Natural killer cell (primary cell): Measurements from ENCODE around the gene NLRP1. TPM values are rescaled to one million over a fixed set of nuclear protein-coding genes. Genes with fewer than 3 reads are reported as not detected.

Source experiments
- ATAC-seq, 3 donors: fragments of 150-1000 bp in 2 of 3; fragments of 200-7000 bp in 1 of 3; cut with Tn5 transposase; 1 replicate in 1 of 3; 2 replicates in 2 of 3; pipeline ENCODE4 v1.10.0; 2021; ENCODE audit warnings: mild to moderate bottlenecking in 2 of 3, moderate library complexity in 2 of 3
- DNase-seq, 2 donors: peaks; one replicate each; pipeline versions ENCODE4 v3.0.0 to v3.0.0-alpha.2; 2013 to 2021; ENCODE audit warnings: mixed read lengths in 1 of 2
- H3K27ac ChIP-seq: one replicate; pipeline ENCODE4 v1.5.1; 2013; ENCODE audit warnings: mild to moderate bottlenecking, low read length
- H3K27me3 ChIP-seq: one replicate; pipeline ENCODE4 v1.6.1; 2013; ENCODE audit warnings: low read length; ENCODE audit not compliant: control insufficient read depth, insufficient read depth
- H3K36me3 ChIP-seq: one replicate; pipeline ENCODE4 v1.6.1; 2013; ENCODE audit warnings: low read length; ENCODE audit not compliant: control insufficient read depth, insufficient read depth
- H3K4me1 ChIP-seq: one replicate; pipeline ENCODE4 v1.6.1; 2013; ENCODE audit warnings: low read length; ENCODE audit not compliant: control insufficient read depth, insufficient read depth
- H3K4me3 ChIP-seq: one replicate; pipeline ENCODE4 v1.5.1; 2013; ENCODE audit warnings: low read length
- H3K9me3 ChIP-seq: one replicate; pipeline ENCODE4 v1.6.1; 2013; ENCODE audit warnings: low read length; ENCODE audit not compliant: control insufficient read depth, insufficient read depth
- H3K27ac Mint-ChIP-seq, 2 donors: one replicate each; pipeline ENCODE4 v1.8.0; 2022; ENCODE audit warnings: mild to moderate bottlenecking in 2 of 2, mixed read lengths in 2 of 2, moderate library complexity in 1 of 2
- H3K27me3 Mint-ChIP-seq, 2 donors: one replicate each; pipeline ENCODE4 v1.8.0; 2022; ENCODE audit warnings: low read depth in 2 of 2, mixed read lengths in 2 of 2
- H3K36me3 Mint-ChIP-seq: one replicate; pipeline ENCODE4 v1.8.0; 2022; ENCODE audit warnings: mixed read lengths
- H3K4me1 Mint-ChIP-seq, 2 donors: one replicate each; pipeline ENCODE4 v1.8.0; 2022; ENCODE audit warnings: mixed read lengths in 2 of 2
- H3K4me3 Mint-ChIP-seq: one replicate; pipeline ENCODE4 v1.8.0; 2022; ENCODE audit warnings: mild to moderate bottlenecking, moderate library complexity, mixed read lengths
- H3K9me3 Mint-ChIP-seq, 2 donors: one replicate each; pipeline ENCODE4 v1.8.0; 2022; ENCODE audit warnings: mixed read lengths in 2 of 2
- WGBS: methylation state at CpG from one replicate; pipeline ENCODE4 v1.1.7; 2013; ENCODE audit warnings: missing lambda C conversion rate; ENCODE audit not compliant: insufficient coverage; 5-methylcytosine and 5-hydroxymethylcytosine counted together
- intact Hi-C: fragments of 100-400 bp; cut with micrococcal nuclease; formaldehyde crosslinking; loops from one replicate; pipeline ENCODE4 v1.14.2; 2022
- total RNA-seq, 4 donors: library from RNA; stranded (reverse); fragments of 120-200 nt in 1 of 4; gene quantifications; one replicate each; pipeline versions ENCODE4 v1.2.3 to v1.2.4, GENCODE V29; 2013 to 2022
- TF ChIP-seq, protein P1 (sequence below): fragments of 200-600 bp; IDR thresholded peaks from one replicate; pipeline ENCODE4 v1.8.0; 2022; ENCODE audit warnings: antibody characterized with exemption

NLRP1 gene
- total RNA-seq, 3 donors from 2014 or later (not counting 1 experiment from before 2014, with no cell fraction given): 206 to 237 (median 209) TPM

DNA sequence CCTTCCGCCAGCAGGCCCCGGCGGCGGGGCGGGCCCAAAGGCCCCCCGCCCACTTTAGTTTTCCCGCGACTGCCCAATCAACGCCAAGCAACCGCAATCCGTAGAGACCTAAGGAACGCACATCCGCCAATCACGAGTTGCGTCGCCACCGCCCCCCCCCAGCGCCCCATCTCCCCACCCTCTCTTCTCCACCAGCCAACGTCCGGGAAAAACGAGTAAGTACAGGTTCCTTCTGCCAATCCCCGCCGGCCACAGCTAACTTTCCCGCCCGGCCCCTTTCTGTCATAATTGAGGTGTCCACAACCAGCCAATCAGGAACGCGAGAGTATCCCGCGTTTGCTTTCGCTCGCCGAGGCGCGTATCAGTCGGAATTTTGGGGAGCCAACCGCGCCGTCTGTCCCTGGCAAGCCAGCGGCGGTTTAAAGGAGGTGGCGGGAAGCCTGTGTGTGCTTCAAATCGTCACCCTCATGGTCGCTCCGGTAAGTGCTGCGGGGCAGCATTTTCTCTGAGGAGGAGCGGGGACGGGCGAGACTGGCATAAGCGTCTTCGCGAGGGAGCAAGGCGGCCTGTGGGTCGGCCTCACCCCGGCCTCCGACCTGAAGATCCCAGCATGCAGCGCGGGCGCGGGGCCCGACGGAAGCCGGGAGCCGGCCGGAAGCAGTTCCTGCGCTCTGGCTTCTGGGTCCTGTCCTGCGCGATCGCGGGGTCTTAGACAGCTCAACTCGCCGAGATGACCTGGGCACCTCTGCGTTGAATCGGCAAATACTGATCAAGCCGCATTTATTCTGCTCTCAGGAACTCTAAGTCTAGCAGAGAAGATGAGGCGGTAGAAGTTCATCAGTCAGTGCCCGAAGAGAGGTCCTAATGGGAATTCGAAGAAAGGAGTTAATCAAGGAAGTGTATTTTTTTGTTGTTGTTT lies 97.8 kb downstream of the NLRP1 start, which contains the start of gene MIS12:
Gene MIS12 (plus strand): TSS at position 361 of the 919 bp plus-strand sequence. CDS start 2,297 bp downstream, outside the sequence.
- ATAC-seq (peak; percentile 87 to 94 (median 87)), DNase-seq (peak; percentile 92 to 98)
- Histone ChIP-seq H3K4me3 (peak within 1 kb of the TSS; percentile 97), H3K36me3 (peaks cover 40% of the 10 kb centered on the region), H3K27me3 (no peaks in the 10 kb centered on the region), H3K27ac (peak within 1 kb of the TSS; percentile 100), H3K9me3 (no peaks in the 10 kb centered on the region), H3K4me1 (peaks cover 16% of the 10 kb centered on the region)
- peak within 1 kb of the TSS; percentile 95 to 98 for H3K27ac Mint-ChIP-seq
- H3K9me3 Mint-ChIP-seq: no peaks in the 10 kb centered on the region
- WGBS: under 1% methylated on average over 77 of the region's 77 CpGs
- peaks cover 28 to 43% of the 10 kb centered on the region in 2 donors for H3K4me1 Mint-ChIP-seq
- TF ChIP-seq, protein P1, sequence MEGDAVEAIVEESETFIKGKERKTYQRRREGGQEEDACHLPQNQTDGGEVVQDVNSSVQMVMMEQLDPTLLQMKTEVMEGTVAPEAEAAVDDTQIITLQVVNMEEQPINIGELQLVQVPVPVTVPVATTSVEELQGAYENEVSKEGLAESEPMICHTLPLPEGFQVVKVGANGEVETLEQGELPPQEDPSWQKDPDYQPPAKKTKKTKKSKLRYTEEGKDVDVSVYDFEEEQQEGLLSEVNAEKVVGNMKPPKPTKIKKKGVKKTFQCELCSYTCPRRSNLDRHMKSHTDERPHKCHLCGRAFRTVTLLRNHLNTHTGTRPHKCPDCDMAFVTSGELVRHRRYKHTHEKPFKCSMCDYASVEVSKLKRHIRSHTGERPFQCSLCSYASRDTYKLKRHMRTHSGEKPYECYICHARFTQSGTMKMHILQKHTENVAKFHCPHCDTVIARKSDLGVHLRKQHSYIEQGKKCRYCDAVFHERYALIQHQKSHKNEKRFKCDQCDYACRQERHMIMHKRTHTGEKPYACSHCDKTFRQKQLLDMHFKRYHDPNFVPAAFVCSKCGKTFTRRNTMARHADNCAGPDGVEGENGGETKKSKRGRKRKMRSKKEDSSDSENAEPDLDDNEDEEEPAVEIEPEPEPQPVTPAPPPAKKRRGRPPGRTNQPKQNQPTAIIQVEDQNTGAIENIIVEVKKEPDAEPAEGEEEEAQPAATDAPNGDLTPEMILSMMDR: no peak
- H3K36me3 Mint-ChIP-seq: no peaks in the 10 kb centered on the region
- intact Hi-C loops: loop anchor here (1.0 to 2.0 kb wide), 2 partner anchors 18 to 67 kb away; partner anchors contain the start of genes DHX33 and NUP88
- H3K27me3 Mint-ChIP-seq: no peaks in the 10 kb centered on the region
- H3K4me3 Mint-ChIP-seq: peak within 1 kb of the TSS; percentile 96

DNA sequence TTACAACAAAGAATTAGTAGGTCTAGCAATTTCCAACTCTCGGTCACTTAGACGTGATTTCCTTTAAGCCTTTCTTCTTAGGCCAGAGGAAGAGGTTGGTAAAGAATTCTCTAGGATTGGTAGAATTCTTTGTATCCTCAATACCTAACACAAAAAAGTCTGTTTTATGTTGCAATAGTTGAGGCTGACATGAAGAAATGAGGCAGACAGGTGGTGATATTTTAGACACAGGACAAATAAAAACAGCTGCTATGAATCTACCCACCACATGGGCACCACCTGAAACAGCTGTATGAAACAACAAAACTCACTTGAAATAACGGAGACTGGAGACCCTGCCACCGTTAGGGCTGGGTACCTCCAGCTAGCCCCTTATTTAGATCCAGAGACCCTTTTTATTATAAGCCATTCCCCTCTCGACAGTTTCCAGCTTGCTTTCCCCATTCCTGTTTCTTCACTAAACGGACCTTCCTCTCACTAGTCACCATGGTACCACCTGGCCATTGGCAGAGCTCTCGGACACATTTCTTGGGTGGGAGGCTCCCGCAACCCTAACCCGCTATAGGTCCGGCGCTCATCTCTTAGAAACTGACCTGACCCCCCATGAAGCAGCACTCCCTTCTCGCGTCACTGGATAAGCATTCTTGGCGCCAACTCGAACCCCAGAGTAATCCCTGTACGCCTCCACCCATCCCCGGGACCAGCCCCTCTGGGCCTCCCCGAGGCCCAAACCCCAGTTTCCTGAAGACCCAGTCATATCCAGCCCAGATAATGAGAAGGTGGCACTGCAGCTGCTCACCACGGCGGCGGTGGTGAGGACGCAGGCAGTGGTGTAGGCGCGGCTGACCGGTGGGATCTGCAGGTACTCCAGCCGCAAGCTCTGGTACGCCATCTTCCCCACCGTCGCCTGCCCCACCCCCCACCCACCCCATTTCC lies 98.8 kb downstream of the NLRP1 start, which contains the start of gene DERL2:
Gene DERL2 (minus strand): TSS at position 909 of the 936 bp plus-strand sequence. CDS start 17 bp downstream, at position 892.
- peaks cover 7% of the 10 kb centered on the region for H3K36me3 Mint-ChIP-seq
- H3K27ac Mint-ChIP-seq: peak within 1 kb of the TSS; percentile 95 to 98
- no peaks in the 10 kb centered on the region for H3K9me3 Mint-ChIP-seq
- H3K27me3 ChIP-seq: no peaks in the 10 kb centered on the region
- H3K4me3 ChIP-seq: peak within 1 kb of the TSS; percentile 97
- intact Hi-C loops: loop anchor here (1.0 to 2.0 kb wide), 2 partner anchors 17 to 66 kb away; partner anchors contain the start of genes DHX33 and NUP88
- H3K36me3 ChIP-seq: peaks cover 44% of the 10 kb centered on the region
- H3K4me3 Mint-ChIP-seq: peak within 1 kb of the TSS; percentile 96
- no peaks in the 10 kb centered on the region for H3K27me3 Mint-ChIP-seq
- peaks cover 28 to 48% of the 10 kb centered on the region in 2 donors for H3K4me1 Mint-ChIP-seq
- TF ChIP-seq, protein P1: no peak
- no peak for DNase-seq
- H3K9me3 ChIP-seq: no peaks in the 10 kb centered on the region
- H3K4me1 ChIP-seq: peaks cover 16% of the 10 kb centered on the region
- H3K27ac ChIP-seq: peak within 1 kb of the TSS; percentile 100
- WGBS: under 1% methylated on average over 27 of the region's 29 CpGs
- peak in 1 of 3 donors; percentile 4 for ATAC-seq

DNA sequence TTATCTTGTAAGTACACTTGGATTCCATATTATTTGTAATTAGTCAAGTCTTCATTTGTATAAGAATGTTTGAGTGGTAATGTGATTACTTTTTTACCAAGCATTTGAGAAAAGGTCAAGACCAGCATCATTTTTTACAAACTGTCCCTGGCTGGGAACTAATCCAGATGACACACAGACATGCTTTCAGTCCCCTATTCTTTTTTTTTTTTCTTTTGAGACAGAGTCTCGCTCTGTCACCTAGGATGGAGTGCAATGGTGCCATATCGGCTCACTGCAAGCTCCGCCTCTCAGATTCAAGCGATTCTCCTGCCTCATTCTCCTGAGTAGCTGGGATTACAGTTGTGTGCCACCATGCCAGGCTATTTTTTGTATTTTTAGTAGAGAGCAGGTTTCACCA lies 102.9 kb downstream of the NLRP1 start:
- WGBS: 100% methylated on average over 4 of the region's 4 CpGs
- TF ChIP-seq, protein P1: no peak
- Mint-ChIP-seq H3K27ac (no peak overlapping the region), H3K9me3 (no peaks in the 10 kb centered on the region), H3K27me3 (no peaks in the 10 kb centered on the region), H3K36me3 (peaks cover 14% of the 10 kb centered on the region), H3K4me1 (peaks cover 34 to 38% of the 10 kb centered on the region in 2 donors), H3K4me3 (no peak overlapping the region)
- Histone ChIP-seq H3K36me3 (peaks cover 62% of the 10 kb centered on the region), H3K4me1 (peaks cover 6% of the 10 kb centered on the region), H3K27me3 (no peaks in the 10 kb centered on the region), H3K4me3 (no peak overlapping the region), H3K27ac (no peak overlapping the region), H3K9me3 (no peaks in the 10 kb centered on the region)
- ATAC-seq (no peak), DNase-seq (no peak)
- intact Hi-C loops: no loop called here
